Cardiac muscle cell (in vitro differentiated cells and primary cell): ENCODE measurements around the gene KIF4B. TPM values are rescaled to one million over a fixed set of nuclear protein-coding genes. Genes with fewer than 3 reads are reported as not detected.
A peak's percentile ranks its signal among the peaks of the same experiment; 100 is the strongest.

ENCODE experiments used
- DNase-seq, 2 donors: peaks; one replicate each; pipeline versions ENCODE4 v3.0.0 to v3.0.0-alpha.2; 2010 to 2017; ENCODE audit warnings: low read depth in 1 of 2, low spot score in 1 of 2
- H3K27ac ChIP-seq: fragments of 200-600 bp; sonication (generic); 2 replicates; pipeline ENCODE4 v1.5.1; 2016
- H3K27me3 ChIP-seq: fragments of 200-600 bp; sonication (generic); 2 replicates; pipeline ENCODE4 v1.6.0; 2016; ENCODE audit warnings: control low read depth
- H3K36me3 ChIP-seq: fragments of 200-600 bp; sonication (generic); 2 replicates; pipeline ENCODE4 v1.5.1; 2016; ENCODE audit warnings: control low read depth
- H3K4me1 ChIP-seq: fragments of 200-600 bp; sonication (generic); 2 replicates; pipeline ENCODE4 v1.8.1; 2017; ENCODE audit warnings: low read depth, mild to moderate bottlenecking, mixed run types
- H3K4me3 ChIP-seq: fragments of 200-600 bp; sonication (generic); 2 replicates; pipeline ENCODE4 v1.5.1; 2016; ENCODE audit warnings: mild to moderate bottlenecking
- H3K9me3 ChIP-seq: fragments of 200-600 bp; sonication (generic); 2 replicates; pipeline ENCODE4 v1.5.1; 2017; ENCODE audit warnings: low read depth, mild to moderate bottlenecking, control low read depth
- CTCF ChIP-seq: IDR thresholded peaks from 2 replicates; pipeline ENCODE4 v1.5.1; 2012; ENCODE audit warnings: low read depth, mild to moderate bottlenecking, low read length
- polyA plus RNA-seq: library from polyadenylated mRNA; unstranded; fragments of >200 nt; fragmentation: Nextera tagmentation; extraction: Ambion mirVana; gene quantifications from 2 replicates; pipeline ENCODE4 v1.2.1, GENCODE V29; 2016
- total RNA-seq: library from RNA; depleted of rRNA; stranded (reverse); fragments of >200 nt; gene quantifications from 2 replicates; pipeline ENCODE4 v1.2.3, GENCODE V29; 2016

KIF4B gene
- total and polyA plus RNA-seq, 2 experiments from 2014 or later: not detected

DNA sequence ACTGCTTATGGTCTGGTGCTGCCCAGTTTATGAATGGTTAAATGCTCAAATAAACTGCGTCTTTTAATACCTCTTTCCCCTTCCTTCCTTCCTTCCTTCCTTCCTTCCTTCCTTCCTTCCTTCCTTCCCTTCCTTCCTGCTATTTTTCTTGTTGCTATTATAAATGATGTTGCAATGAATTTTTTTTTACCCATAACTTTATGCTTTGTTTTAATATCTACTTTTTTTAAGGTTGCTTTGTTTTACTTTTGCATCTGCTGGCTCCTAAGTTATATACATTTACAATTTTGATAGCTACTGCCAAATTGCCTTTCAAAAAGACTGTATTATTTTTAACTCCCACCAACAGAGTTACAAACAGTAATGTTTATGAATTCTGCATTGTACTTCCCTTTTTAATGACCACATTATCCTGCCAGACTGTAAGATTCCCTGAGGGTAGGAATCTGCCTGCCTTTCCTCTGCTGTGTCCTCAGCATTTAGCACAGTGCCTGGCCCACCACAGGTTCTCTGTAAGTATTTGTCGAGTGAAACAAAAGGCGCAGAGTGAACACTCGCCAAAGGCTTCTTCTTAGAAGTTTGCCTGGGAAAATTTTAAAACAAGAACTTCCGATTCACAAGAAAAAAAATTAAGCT is 36.9 kb downstream of the KIF4B start:
- TF ChIP-seq CTCF: no peak
- no peak overlapping the region for H3K4me3 ChIP-seq
- H3K27me3 ChIP-seq: no peaks in the 10 kb centered on the region
- H3K4me1 ChIP-seq: peaks cover 10% of the 10 kb centered on the region
- no peak overlapping the region for H3K27ac ChIP-seq
- no peak for DNase-seq
- no peaks in the 10 kb centered on the region for H3K9me3 ChIP-seq
- H3K36me3 ChIP-seq: no peaks in the 10 kb centered on the region

GRCh38 chr5:155052532-155052931 is 39.0 kb downstream of the KIF4B start:
- Histone ChIP-seq H3K9me3 (no peaks in the 10 kb centered on the region), H3K4me1 (peaks cover 10% of the 10 kb centered on the region), H3K36me3 (no peaks in the 10 kb centered on the region), H3K27me3 (no peaks in the 10 kb centered on the region), H3K27ac (no peak overlapping the region), H3K4me3 (no peak overlapping the region)
- DNase-seq: no peak
- TF ChIP-seq CTCF: no peak

GRCh38 chr5:155053501-155053900 is 39.9 kb downstream of the KIF4B start:
- DNase-seq: peak in 1 of 2 donors; percentile 22
- no peaks in the 10 kb centered on the region for H3K9me3 ChIP-seq
- H3K4me1 ChIP-seq: peaks cover 10% of the 10 kb centered on the region
- H3K4me3 ChIP-seq: no peak overlapping the region
- H3K27me3 ChIP-seq: no peaks in the 10 kb centered on the region
- TF ChIP-seq CTCF: no peak
- no peak overlapping the region for H3K27ac ChIP-seq
- no peaks in the 10 kb centered on the region for H3K36me3 ChIP-seq

GRCh38 chr5:155056644-155057269 is 43.2 kb downstream of the KIF4B start:
- Histone ChIP-seq H3K4me3 (no peak overlapping the region), H3K36me3 (no peaks in the 10 kb centered on the region), H3K4me1 (peaks cover 10% of the 10 kb centered on the region), H3K27me3 (no peaks in the 10 kb centered on the region), H3K27ac (no peak overlapping the region), H3K9me3 (no peaks in the 10 kb centered on the region)
- TF ChIP-seq CTCF: no peak
- DNase-seq: no peak

- TF ChIP-seq CTCF: no peak
- Histone ChIP-seq H3K27ac (no peak overlapping the region), H3K4me3 (no peak overlapping the region), H3K36me3 (no peaks in the 10 kb centered on the region), H3K9me3 (no peaks in the 10 kb centered on the region), H3K4me1 (peaks cover 10% of the 10 kb centered on the region), H3K27me3 (no peaks in the 10 kb centered on the region)
- DNase-seq: no peak
These were observed 44.1 kb downstream of the KIF4B start for GRCh38 chr5:155057626-155058025.
